Measurements from ENCODE around the gene EBI3.
A peak's percentile ranks its signal among the peaks of the same experiment; 100 is the strongest.
"Not testable (repeated sequence)": the region's sequence is repeated elsewhere in the genome, so short reads cannot be mapped to it uniquely, and the experiment has no call there.

The EBI3 gene

DNA sequence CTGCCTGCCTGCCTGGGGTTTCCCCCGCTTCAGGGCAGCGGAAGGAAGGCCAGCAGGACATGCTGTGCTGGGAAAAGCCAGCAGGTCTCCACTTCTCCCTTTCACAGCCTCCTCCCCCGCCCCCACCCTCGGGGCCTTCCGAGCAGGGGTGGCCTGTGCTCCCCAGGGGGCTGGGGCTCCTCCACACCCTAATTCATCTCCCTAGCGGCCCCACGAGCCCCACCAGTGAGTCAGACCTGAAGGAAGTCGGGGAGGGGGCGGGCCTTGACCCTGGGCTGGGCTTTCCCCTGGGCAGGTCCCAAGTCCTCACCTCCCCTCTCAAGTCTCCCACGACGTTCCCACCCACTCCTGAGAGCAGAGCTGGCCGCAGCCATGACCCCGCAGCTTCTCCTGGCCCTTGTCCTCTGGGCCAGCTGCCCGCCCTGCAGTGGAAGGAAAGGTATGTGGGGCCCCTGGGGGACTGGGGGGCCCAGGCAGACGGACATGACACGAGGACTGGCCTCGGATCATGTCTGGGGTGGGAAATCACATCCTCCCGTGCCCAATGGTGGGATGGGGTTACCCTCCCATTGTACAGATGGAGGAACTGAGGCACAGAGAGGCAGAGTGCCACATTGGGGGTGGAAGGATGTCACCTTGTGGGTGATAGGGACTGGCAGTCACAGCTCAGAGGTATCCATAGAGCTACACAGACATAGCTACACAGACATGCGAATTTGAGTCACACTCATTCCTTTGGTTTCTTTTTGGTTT, at the start of gene EBI3:
TSS of gene EBI3 (plus strand) at position 345 of the 753 bp plus-strand sequence. CDS start at position 373, 28 bp downstream.
- DNase-seq: no peak

DNA sequence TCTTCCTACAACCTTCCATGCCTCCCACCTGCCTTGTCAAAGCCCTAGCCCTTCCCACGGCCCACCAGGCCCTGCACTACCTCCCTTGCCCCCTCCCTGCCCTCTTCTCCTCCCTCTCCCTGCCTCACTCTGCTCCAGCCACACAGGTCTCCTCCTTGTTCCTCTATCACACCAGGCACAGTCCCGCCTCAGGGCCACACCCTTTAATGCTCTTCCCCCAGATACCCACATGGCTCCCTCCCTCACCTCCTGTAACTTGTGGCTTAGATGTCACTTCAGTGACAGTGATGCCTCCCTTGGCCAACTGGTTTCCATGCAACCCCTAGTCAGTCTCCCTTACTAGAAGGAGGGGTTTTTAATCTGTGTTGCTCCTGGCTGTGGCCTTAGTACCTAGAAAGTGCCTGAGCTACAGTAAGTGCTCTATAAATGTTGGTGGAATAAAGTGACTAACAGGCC, 48.2 kb upstream of the EBI3 start:
- DNase-seq: no peak

DNA sequence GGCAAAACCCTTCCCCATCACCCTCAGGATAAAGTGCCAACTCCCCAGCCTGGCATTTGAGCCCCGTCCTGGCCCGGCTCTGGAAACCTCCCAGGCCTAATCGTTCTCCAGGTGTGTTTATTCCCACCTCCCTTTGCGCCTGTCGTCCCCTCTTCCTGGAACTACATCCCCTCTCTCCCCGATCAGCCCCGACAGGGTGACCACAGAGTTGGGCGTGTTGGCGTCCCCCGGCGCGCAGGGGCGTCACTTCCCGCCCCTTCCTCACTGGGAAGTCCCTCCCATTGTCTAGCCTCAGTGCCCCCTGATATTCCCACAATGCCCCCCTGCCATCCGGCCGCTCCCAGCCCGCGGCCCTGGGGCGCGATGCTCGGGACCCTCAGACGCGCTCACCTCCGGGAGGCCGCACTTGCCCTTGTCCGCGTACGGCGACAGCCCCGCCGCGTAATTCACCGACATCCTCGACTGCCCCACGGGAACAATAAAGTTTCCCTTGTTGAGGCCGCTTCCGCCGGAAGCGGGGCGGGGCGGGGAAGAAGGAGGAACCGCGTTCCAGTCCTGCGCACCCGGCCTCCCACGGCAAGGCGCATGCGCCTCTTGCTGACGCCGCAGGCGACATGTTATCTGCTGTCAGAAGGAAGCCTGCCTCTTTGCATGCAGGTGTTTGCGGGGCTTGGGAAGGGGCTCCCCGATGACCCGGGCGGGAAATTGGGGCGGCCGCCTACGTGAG, 47.1 kb upstream of the EBI3 start, which contains the start of the genes ANKRD24 and SIRT6:
TSS of gene ANKRD24 (plus strand) at position 606 of the 727 bp plus-strand sequence. CDS start 3,737 bp downstream, outside the sequence.
TSS of gene SIRT6 (minus strand) at position 480 of the 727 bp plus-strand sequence. CDS start at position 456, 24 bp downstream.
- DNase-seq: peak; percentile 96

DNA sequence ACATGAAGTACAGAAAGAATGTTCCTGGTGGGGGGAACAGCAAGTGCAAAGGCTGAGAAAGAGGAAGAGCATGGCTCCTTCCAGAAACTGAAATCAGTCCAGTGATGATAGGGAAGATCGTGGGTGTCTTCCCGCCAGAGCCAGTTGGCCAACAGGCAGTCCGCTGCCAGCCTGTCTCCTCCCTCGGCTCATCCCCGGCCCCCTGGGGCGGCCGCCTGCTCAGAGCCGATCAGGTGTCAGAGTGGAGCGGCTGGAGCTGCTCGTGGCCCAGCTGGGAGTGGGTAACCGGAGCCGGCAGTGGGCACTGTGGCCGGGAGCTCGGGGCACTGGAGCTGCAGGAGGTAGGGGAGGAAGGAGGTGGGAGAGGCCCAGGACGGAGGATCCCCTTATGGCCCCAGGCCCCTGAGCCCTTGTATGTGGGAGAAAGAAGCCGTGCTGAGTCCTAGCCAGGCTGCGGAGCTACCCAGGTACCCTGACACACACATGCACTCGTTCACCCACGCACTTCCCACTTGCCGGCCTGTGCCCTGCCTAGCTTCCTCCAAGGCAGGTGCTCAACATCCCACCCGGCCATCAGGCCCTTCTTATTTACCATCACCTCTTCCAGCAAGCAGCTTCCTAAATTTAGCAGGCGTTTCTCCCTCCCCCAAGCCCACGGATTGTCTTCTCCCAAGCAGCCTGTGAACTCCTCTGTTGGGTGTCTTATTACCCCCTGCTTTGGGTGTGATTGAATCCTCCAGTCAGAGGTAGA, 45.2 kb upstream of the EBI3 start:
- no peak for DNase-seq

DNA sequence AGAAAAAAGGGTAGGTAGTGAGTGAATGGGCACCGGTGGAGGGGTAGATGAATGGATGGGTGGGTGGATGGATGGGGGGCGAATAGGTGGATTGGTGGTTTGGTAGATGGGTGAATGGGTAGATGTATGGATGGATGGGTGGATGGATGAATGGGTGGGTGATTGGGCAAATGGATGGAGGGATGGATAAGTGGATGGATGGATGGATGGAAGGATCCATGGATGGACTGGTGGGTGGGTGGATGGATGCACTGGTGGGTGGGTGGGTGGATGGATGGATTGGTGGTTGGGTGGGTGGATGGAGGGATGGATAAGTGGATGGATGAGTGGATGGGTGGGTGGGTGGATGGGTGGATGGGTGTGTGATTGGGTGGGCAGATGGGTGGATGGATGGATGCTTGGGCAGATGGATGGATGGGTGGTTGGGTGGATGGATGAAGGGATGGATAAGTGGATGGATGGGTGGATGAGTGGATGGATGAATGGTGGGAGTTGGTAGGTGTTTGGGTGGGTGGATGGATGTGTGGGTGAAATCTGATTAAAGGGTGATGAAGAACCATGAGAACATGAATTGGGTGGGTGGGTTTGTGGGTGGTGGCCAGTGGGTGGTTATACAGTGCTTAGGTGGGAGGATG, 44.5 kb upstream of the EBI3 start:
- DNase-seq: no peak

DNA sequence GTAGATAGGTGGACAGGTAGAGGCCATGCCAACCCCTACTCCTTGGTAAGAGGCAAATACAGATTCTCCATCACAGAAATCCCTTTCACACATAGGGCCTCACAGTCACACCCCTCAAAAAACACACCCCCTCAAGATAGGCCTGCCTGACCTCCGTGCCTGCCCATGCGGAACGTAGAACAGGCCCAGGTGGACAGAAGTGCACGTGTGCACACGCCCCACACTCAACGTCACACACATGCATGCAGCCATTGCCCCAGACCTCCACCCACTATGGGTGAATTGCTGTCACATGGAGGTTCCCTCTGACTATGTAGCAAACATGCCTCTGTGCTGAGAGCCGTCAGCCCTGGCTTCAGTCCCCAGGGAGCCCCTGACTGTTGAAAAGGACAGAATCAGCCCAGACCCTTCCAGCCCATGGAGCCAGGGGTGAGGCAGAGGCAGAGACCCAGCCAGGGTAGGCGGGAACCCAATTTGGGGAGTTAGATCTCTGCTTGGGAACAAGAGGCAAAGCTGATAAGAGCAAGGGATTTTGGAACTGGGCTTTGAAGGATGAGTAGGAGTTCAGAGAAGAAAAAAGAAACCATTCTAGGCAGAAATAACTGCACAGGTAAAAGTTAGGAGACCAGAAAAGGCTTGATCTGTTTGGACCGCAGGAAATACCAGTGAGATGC, 43.8 kb upstream of the EBI3 start:
- DNase-seq: no peak

DNA sequence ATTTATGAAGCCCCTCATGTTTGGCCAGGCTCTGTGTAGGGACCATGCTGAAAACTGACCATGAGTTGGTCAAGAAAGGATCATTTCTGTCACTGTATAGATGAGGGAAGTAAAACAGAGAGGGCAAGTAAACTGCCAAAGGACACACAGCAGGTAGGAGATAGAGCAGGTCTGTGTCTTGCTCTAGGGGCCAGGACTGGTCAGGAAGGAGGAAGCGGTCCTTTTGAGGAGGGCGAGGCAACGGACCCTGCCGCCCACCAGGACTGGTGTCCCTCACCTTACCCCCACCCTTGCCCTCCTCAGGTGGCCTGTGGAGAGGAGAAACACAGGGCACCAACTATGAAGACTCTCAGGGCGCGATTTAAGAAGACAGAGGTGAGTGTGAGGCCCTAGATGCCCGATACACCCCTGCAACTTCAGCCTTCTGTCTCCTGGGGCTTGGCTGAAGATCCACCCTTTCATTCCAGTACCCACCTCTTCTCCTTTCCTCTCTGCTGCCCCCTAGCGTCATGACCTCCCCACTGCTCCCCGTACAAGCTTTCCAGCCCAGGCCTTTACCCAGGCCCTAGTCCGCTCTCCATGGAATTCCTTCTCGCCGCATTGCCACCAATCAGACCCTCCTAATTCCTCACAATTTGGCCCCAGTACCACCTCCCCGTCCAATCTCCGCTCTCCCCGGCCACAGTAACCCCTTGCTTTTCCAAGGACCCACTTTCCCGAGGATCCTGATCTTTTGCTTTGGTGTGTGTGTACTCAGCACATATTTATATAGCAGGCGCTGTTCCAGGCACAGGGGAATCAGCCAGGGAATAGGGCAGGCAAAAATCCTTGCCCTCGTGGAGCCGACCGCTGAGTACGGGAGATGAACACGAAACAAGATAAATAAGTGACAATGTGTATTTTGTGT, 43.0 kb upstream of the EBI3 start:
- peak; percentile 30 for DNase-seq

DNA sequence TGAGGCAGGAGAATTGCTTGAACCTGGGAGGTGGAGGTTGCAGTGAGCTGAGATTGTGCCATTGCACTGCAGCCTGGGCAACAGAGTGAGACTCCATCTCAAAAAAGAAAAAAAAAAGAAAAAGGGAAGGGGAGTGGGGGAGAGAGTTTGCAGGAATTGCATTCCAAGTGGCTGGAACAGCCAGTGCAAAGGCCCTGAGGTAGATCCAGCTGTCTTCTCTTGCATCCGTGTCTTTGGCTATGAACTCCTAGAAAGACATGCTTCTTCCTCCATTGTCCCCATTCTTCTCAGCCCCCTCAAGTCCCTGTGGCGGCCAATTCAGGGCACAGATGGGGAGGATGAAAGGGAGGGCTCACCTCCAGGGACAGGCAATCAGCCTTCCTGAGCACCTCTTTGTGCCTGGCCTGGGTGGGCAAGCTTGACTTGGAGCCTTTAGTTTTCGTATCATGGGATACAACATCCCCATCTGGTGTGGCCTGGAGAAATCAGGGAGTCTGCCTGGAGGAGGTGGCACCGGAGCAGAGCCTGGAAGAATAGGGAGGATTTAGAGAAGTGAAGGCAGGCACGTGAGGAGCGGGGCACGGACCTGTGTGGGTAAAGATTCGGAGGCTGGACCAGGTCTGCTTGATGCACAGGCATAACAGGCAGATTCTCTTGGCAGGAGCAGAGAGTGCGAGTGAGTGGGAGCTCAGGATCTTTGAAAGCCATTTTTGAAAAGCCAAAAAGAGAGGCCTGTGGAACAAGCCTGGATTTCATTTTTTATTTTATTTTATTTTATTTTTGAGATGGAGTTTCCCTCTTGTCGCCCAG, 41.8 kb upstream of the EBI3 start:
- DNase-seq: no peak

DNA sequence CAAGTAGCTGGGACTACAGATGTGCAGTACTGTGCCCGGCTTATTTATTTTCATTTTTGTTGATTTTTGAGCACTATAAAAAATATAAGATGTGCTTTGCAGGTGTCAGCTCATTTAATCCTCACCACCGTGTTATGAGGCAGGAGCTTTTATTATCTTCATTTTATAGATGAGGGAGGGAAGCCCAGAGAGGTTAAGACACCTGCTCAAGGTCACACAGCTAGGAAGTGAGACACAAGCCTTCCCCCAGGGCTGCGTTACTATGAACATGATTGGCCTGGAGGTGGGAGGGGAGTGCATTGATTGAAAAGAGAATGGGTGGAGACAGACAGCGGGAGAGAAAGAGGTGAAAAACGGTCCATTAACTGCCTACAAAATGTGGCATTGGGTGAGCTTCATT, 39.7 kb upstream of the EBI3 start:
- no peak for DNase-seq

DNA sequence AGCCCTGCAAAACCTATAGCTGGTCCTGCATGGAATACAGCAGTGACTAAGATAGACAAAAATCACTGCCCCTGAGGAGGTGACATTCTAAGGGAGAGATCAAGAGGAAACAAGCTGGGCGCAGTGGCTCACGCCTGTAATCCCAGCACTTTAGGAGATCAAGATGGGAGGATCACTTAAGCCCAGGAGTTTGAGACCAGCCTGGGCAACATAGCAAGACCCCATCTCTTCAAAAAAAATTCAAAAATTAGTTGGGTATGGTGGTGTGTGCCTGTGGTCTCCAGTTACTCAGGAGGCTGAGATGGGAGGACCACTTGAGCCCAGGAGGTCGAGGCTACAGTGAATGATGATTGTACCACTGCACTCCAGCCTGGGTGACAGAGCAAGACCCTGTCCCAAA, 36.8 kb upstream of the EBI3 start:
- DNase-seq: not testable (repeated sequence)

DNA sequence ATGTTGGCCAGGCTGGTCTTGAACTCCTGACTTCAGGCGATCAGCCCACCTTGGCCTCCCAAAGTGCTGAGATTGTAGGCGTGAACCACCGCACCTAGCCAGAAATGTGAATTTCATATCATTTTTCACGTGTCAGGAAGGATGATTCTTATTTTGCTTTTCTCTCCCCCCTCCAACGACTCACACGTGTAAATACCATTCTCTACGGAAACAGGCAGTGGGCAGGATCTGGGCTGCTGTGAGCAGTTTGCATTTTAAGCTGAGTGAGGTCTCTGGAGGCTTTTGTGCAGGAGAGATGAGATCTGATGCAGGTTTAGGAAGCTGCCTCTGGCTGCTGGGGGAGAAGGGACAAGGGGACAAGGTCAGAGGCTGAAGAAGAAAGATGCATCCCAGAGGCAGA, 35.0 kb upstream of the EBI3 start:
- no peak for DNase-seq

DNA sequence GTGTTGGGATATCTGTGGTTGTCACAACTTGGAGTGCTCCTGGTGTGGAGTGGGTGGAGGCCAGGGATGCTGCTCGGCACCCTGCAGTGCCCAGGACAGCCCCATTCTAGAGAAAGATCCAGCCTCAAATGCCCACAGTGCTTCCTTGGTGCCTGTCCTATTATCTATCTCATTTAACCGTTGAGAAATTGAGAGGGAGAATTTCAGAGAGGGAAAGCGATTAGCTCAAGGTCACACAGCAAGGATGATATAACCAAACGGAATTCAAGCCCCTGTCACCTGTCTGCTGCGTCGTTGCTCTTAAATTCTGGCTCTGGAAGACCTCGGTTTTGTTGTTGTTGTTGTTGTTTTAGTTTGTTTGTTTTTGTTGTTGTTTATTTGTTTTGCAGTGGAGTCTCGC, 33.3 kb upstream of the EBI3 start:
- DNase-seq: no peak

DNA sequence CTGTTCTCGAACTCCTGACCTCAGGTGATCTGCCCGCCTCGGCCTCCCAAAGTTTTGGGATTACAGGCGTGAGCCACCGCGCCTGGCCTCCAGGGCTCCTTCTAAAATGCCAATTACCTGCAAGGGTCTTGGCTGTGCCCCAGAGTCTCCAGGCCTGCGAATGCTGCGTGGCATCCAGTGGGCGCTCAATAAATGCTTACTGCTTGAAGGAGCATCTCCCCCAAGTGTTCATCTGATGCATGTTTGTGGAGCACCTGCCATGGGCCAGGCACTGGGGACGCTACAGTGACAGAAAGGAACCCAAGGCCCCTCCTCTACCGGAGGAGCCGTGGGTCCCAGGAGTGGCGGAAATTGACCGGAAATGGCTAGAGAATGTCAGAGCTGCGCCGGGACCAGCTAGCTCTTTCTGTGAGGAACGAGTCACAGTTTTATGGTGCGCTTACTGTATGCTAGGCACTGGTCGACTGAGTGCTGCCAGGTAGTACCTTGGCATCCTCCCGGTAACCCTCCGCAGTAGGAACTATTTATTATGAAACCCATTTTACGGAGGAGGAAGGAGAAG, 32.7 kb upstream of the EBI3 start:
- no peak for DNase-seq

DNA sequence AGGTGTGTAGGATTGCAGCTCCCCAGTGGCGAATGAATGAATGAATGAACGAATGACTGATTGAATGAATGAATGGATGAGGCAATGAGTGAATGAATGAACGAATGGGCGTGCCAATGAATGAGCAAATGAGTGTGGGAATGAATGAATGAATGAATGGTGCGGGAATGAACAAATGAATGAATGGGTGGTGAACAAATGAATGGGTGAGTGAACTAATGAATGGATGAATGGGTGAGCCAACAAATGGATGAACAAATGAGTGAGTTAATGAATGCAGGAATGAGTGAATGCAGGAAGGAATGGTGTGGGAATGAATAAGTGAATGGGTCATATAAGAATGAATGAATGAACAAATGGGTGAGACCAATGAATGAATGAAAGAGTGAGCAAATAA, 32.1 kb upstream of the EBI3 start:
- DNase-seq: no peak

DNA sequence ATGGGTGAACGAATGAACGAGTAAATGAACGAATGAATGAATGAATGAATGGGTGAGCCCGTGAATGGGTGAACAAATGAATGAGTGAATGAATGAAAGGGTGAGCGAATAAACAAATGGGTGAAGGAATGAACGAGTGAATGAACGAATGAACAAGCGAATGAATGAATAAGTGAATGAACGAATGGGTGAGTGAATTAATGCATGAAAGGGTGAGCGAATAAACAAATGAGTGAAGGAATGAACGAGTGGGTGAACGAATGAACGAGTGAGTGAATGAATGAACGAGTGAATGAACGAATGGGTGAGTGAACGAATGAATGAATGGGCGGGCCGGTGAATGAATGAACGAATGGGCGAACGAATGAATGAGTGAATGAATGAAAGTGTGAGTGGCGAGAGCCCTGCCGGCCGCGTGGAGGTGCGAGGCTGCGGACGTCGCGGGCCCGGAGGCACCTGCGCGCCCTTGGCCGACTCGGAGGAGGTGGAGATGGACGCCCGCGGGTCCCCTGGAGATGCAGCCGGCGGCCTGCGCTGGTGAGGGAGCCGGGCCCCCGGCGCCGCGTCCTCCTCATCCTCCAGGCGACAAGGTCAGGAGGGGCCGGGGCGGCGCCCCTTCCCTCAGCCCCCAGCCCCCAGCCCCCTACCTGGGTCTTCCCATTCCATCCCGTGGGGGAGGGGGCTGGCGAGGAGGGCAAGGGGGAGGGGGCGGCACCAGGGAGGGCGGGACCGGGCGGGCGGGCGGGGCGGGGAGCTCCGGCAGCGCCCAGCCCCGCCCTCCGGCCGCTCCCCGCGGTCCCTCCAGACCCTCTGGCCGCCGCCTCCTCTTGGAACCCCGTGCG, 31.5 kb upstream of the EBI3 start:
- DNase-seq: no peak

DNA sequence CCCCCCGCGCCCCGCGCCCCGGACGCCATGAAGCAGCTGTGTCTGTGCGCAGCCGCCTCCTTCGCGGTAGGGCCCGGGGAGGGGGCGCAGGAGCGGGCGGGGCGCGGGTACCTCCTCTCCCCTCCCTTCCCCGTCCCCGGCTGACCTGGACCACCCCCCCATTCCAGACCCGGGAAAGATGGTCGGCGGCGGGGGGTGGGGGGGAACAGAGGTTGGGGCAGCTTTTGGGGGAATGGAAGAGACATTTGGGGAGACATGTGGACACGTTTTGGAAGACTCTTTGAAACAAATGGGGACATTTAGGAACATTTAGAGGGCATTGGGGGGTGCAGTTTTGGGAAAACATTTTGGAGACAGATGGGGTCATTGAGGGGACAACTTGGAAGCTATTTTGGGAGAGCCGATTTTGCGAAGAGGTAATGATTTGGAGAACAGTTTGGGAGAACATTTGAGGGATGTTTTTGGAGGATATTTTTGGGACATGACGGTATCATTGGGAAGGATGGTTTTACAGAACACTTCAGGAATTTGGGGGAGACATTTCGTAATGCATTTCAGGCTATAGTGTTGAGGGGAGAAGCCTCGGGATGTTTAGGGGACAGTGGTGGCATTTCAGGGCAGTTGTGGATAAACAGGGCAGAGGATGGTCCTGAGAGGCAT, 30.7 kb upstream of the EBI3 start:
- no peak for DNase-seq

DNA sequence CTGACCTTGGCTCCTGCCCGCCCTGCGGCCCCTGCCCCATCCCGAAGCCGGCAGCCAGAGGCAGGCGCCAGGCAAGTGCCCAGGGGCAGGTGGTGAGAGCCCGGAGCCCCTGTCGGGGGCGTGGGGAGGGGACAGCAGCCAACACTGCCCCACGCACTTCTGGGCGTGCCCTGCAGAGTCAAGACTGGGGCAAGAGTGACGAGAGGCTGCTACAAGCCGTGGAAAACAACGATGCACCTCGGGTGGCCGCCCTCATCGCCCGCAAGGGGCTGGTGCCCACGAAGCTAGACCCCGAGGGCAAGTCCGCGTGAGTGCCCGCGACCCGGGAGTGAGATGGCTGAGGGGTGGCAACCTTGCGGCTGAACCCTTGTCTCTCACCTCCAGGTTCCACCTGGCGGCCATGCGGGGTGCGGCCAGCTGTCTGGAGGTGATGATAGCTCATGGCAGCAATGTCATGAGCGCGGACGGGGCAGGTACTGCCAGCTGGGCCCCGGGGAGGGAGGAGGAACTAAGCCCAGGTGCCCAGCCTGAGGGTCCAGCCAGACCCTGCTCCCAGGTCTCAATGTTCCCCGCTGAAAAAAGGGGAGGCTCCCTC, 29.5 kb upstream of the EBI3 start:
- peak; percentile 16 for DNase-seq

DNA sequence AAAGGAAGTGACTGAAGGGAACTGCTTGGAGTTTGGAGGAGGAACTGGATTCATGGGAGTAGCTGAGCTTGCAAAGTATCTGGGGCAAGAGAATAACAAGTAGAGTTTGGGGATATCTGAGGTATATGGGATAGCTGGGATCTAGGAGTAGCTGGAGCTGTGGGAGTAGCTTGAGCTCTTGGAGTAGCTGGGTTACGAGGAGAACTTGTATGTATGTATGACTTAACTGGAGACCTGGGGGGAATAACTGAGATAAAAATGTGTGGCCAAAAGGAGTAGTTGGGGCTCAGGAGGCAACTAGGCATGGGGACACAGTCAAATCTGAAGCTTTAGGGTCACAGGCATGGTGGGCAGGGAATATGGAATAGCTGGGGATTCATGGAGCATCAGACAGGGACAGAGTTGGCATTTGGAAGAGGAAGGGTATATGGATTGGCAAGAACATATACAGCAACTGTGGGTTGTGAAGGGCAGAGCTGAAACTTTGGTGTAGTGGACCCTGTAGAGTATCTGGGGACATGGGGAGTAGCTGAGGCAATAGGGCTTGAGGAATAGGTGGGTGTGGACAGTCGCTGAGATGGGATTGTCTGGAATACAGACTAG, 28.3 kb upstream of the EBI3 start:
- no peak for DNase-seq
